Brain microvascular endothelial cell (primary cell): ENCODE results near the gene ZC2HC1B.
"Not testable (repeated sequence)": the region's sequence is repeated elsewhere in the genome, so short reads cannot be mapped to it uniquely, and the experiment has no call there.

ENCODE experiments used
- DNase-seq: peaks from one replicate; pipeline ENCODE4 v3.0.0-alpha.2; 2020
- H3K27ac ChIP-seq: fragments of 250-450 bp; sonication (Bioruptor Pico); 2 replicates; pipeline ENCODE4 v1.5.1; 2020; ENCODE audit warnings: mild to moderate bottlenecking, moderate library complexity
- H3K27me3 ChIP-seq: fragments of 250-450 bp; sonication (Bioruptor Pico); replicated peaks from 2 replicates; pipeline ENCODE4 v1.5.1; 2020; ENCODE audit warnings: mild to moderate bottlenecking
- H3K36me3 ChIP-seq: fragments of 250-450 bp; sonication (Bioruptor Pico); replicated peaks from 2 replicates; pipeline ENCODE4 v1.5.1; 2020; ENCODE audit warnings: mild to moderate bottlenecking
- H3K4me3 ChIP-seq: 2 replicates; pipeline ENCODE4 v1.5.1; 2011; ENCODE audit warnings: low read depth, mild to moderate bottlenecking, control low read depth, low read length, moderate library complexity
- CTCF ChIP-seq: IDR thresholded peaks from 2 replicates; pipeline ENCODE4 v1.5.1; 2011; ENCODE audit warnings: low read depth, mild to moderate bottlenecking, moderate library complexity, low read length, control low read depth, inconsistent platforms; ENCODE audit errors: missing control alignments
- in situ Hi-C: cut with HindIII; loops from 2 replicates; pipeline ENCODE4 v1.10.0; 2017; ENCODE audit warnings: low sequenced_read_pairs, low pct_ligation_motif_present

Gene ZC2HC1B

GRCh38 chr6:143902827-143903226 lies 38.6 kb downstream of the ZC2HC1B start:
- H3K27ac ChIP-seq: no peak overlapping the region
- no peak for TF ChIP-seq CTCF
- H3K36me3 ChIP-seq: no peaks in the 10 kb centered on the region
- no peak overlapping the region for H3K4me3 ChIP-seq
- in situ Hi-C loops: no loop called here
- H3K27me3 ChIP-seq: no peaks in the 10 kb centered on the region
- no peak for DNase-seq

GRCh38 chr6:143911028-143911427 lies 46.8 kb downstream of the ZC2HC1B start:
- H3K27me3 ChIP-seq: no peaks in the 10 kb centered on the region
- H3K36me3 ChIP-seq: no peaks in the 10 kb centered on the region
- in situ Hi-C loops: no loop called here
- TF ChIP-seq CTCF: no peak
- H3K27ac ChIP-seq: no peak overlapping the region
- DNase-seq: no peak
- H3K4me3 ChIP-seq: no peak overlapping the region

- in situ Hi-C loops: no loop called here
- Histone ChIP-seq H3K27ac (no peak overlapping the region), H3K4me3 (no peak overlapping the region)
These were observed 48.4 kb downstream of the ZC2HC1B start for GRCh38 chr6:143912671-143913070.

GRCh38 chr6:143917026-143917425 lies 52.8 kb downstream of the ZC2HC1B start:
- H3K4me3 ChIP-seq, H3K27me3 ChIP-seq, H3K36me3 ChIP-seq, in situ Hi-C loops, DNase-seq, H3K27ac ChIP-seq: not testable (repeated sequence)

More at GRCh38 chr6:143912671-143913070, 48.4 kb downstream of the ZC2HC1B start:
- DNase-seq: no peak
- no peak for TF ChIP-seq CTCF
- Histone ChIP-seq H3K27me3 (no peaks in the 10 kb centered on the region), H3K36me3 (no peaks in the 10 kb centered on the region)

DNA sequence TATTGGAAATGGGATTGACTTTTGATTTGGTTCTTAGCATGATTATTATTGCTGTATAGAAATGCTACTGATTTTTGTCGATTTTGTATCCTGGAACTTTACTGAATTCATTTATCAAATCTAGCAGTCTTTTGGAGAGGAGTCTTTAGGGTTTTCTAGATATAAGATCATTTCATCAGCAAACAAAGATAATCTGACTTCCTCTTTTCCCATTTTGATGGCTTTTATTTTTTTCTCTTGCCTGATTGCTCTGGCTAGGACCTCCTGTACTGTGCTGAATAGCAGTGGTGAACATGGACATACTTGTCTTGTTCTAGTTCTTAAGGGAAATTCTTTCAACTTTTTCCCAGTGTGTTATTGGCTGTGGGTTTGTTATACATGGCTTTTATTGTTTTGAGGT lies 64.6 kb downstream of the ZC2HC1B start:
- TF ChIP-seq CTCF: no peak
- no peak overlapping the region for H3K27ac ChIP-seq
- no peaks in the 10 kb centered on the region for H3K36me3 ChIP-seq
- in situ Hi-C loops: no loop called here
- DNase-seq: no peak
- H3K4me3 ChIP-seq: no peak overlapping the region
- H3K27me3 ChIP-seq: no peaks in the 10 kb centered on the region

- TF ChIP-seq CTCF: no peak
- in situ Hi-C loops: no loop called here
- Histone ChIP-seq H3K27me3 (no peaks in the 10 kb centered on the region), H3K4me3 (no peak overlapping the region), H3K36me3 (no peaks in the 10 kb centered on the region), H3K27ac (no peak overlapping the region)
- DNase-seq: no peak
These were observed 65.7 kb downstream of the ZC2HC1B start for GRCh38 chr6:143929975-143930374.
